AG04450 (cell line): ENCODE data around the gene PTPN18. TPM values are rescaled to one million over a fixed set of nuclear protein-coding genes. Genes with fewer than 3 reads are reported as not detected.
"Not testable (repeated sequence)": the region's sequence is repeated elsewhere in the genome, so short reads cannot be mapped to it uniquely, and the experiment has no call there.

Experiments used
- CTCF ChIA-PET: fragments of 300-600, 350-600 bp; formaldehyde crosslinking; extraction: SDS; loops from one replicate; lab custom pipeline; 2022; ENCODE audit warnings: antibody characterized with exemption, inconsistent platforms; lab: Charles Lee
- POLR2A ChIA-PET: fragments of 350-600 bp; formaldehyde crosslinking; extraction: SDS; loops from one replicate; lab custom pipeline; 2021; ENCODE audit warnings: antibody characterized with exemption, inconsistent platforms; lab: Yijun Ruan, JAX
- DNase-seq: peaks from one replicate; pipeline ENCODE4 v3.0.0-alpha.2; 2011; ENCODE audit warnings: low read depth, low spot score
- H3K27ac ChIP-seq: one replicate; pipeline ENCODE4 v1.5.1; 2012; ENCODE audit warnings: low read depth, low read length, control low read depth
- H3K27me3 ChIP-seq: one replicate; pipeline ENCODE4 v1.6.0; 2012; ENCODE audit warnings: low read length; ENCODE audit not compliant: control insufficient read depth, insufficient read depth
- H3K4me3 ChIP-seq: 2 replicates; pipeline ENCODE4 v1.5.1; 2011; ENCODE audit warnings: mild to moderate bottlenecking, low read depth, low read length, control low read depth
- H3K9me3 ChIP-seq: 2 replicates; pipeline ENCODE4 v1.5.1; 2012; ENCODE audit warnings: low read length; ENCODE audit not compliant: control insufficient read depth, insufficient read depth
- CTCF ChIP-seq: IDR thresholded peaks from 2 replicates; pipeline ENCODE4 v1.5.1; 2011; ENCODE audit warnings: low read depth, low read length, control low read depth, inconsistent platforms
- polyA plus RNA-seq: library from polyadenylated mRNA; depleted of rRNA; stranded (reverse); fragments of >200 nt; gene quantifications from 2 replicates; pipeline ENCODE4 v1.2.3, GENCODE V29; 2011

The PTPN18 gene
- polyA plus RNA-seq, 1 experiment, result 10.1 TPM

- Histone ChIP-seq H3K27me3 (peaks cover 10% of the 10 kb centered on the region), H3K27ac (no peak overlapping the region), H3K9me3 (no peaks in the 10 kb centered on the region), H3K4me3 (no peak overlapping the region)
- TF ChIP-seq CTCF, result no peak
- DNase-seq, result no peak
- CTCF ChIA-PET, result interaction anchor here (0.9 to 2.9 kb wide), 2 partner anchors 45 to 147 kb away, joined by 3 to 13 read pairs; partner anchors contain the start of genes MZT2B and SMPD4
- POLR2A ChIA-PET, result interaction anchor here (0.5 to 1.1 kb wide), 4 partner anchors 8 to 147 kb away, joined by 3 to 5 read pairs (median 3); partner anchors contain the start of gene SMPD4
Observed at GRCh38 chr2:130328710-130329109, 27.1 kb upstream of the PTPN18 start.

GRCh38 chr2:130332271-130333073, 23.4 kb upstream of the PTPN18 start:
- Histone ChIP-seq H3K9me3 (0 out of 2 replicates have a peak, but pooled peaks cover 2% of the 10 kb centered on the region), H3K27me3 (peaks cover 10% of the 10 kb centered on the region), H3K27ac (no peak overlapping the region), H3K4me3 (no peak overlapping the region)
- no peak for DNase-seq
- TF ChIP-seq CTCF, result peak; percentile 99
- ChIA-PET CTCF (interaction anchor here (0.7 to 5.0 kb wide), 13 partner anchors 9 to 396 kb away, joined by 3 to 35 read pairs (median 5); partner anchors contain the start of genes IMP4, MZT2B and SMPD4), POLR2A (interaction anchor here (0.7 to 1.0 kb wide), 2 partner anchors 10 to 151 kb away, joined by 3 to 6 read pairs; partner anchors contain the start of genes IMP4 and SMPD4)

GRCh38 chr2:130333253-130333652, 22.6 kb upstream of the PTPN18 start:
- H3K9me3 ChIP-seq, H3K27me3 ChIP-seq, DNase-seq, H3K27ac ChIP-seq, POLR2A ChIA-PET, H3K4me3 ChIP-seq: not testable (repeated sequence)
- CTCF ChIA-PET, result interaction anchor here (0.7 to 5.0 kb wide), 16 partner anchors 9 to 1400 kb away, joined by 3 to 35 read pairs (median 5); partner anchors contain the start of genes IMP4, MZT2B and SMPD4

- Histone ChIP-seq H3K27me3 (peaks cover 10% of the 10 kb centered on the region), H3K27ac (no peak overlapping the region), H3K4me3 (no peak overlapping the region), H3K9me3 (0 out of 2 replicates have a peak, but pooled peaks cover 2% of the 10 kb centered on the region)
- POLR2A ChIA-PET, result no interaction called here
- CTCF ChIA-PET, result interaction anchor here (0.5 to 5.0 kb wide), 7 partner anchors 8 to 398 kb away, joined by 3 to 35 read pairs (median 20); partner anchors contain the start of genes IMP4, MZT2B and SMPD4
- no peak for DNase-seq
- TF ChIP-seq CTCF, result no peak
Observed at GRCh38 chr2:130334026-130334425, 21.8 kb upstream of the PTPN18 start.

GRCh38 chr2:130335226-130335625, 20.6 kb upstream of the PTPN18 start:
- Histone ChIP-seq H3K27me3 (peaks cover 10% of the 10 kb centered on the region), H3K9me3 (0 out of 2 replicates have a peak, but pooled peaks cover 2% of the 10 kb centered on the region), H3K4me3 (no peak overlapping the region), H3K27ac (no peak overlapping the region)
- POLR2A ChIA-PET, result no interaction called here
- CTCF ChIA-PET, result interaction anchor here (2.8 to 5.0 kb wide), 3 partner anchors 38 to 399 kb away, joined by 20 to 35 read pairs (median 24); partner anchors contain the start of genes MZT2B and SMPD4
- no peak for DNase-seq
- TF ChIP-seq CTCF, result no peak
